CD4-positive, alpha-beta T cell (primary cell): ENCODE data around the gene MSI2. TPM values are rescaled to one million over a fixed set of nuclear protein-coding genes. Genes with fewer than 3 reads are reported as not detected.

ENCODE experiments used
- ATAC-seq: fragments of 200-7000 bp; cut with Tn5 transposase; one replicate; pipeline ENCODE4 v1.10.0; 2022; ENCODE audit warnings: mild to moderate bottlenecking; ENCODE audit not compliant: poor library complexity
- CTCF ChIA-PET: fragments of 350-600 bp; sonication (Branson Sonifier 250); formaldehyde crosslinking; loops from one replicate; lab custom pipeline; 2021; ENCODE audit warnings: antibody characterized with exemption, inconsistent platforms; lab: Charles Lee
- POLR2A ChIA-PET: fragments of 350-600 bp; sonication (Branson Sonifier 250); formaldehyde crosslinking; loops from one replicate; lab custom pipeline; 2021; ENCODE audit warnings: antibody characterized with exemption, inconsistent platforms; lab: Charles Lee
- DNase-seq, 14 experiments: peaks; one replicate each; pipeline ENCODE4 v3.0.0-alpha.2; 2013 to 2020; ENCODE audit warnings: mixed read lengths in 2 of 14
- H3K27ac ChIP-seq, 2 donors: one replicate each; pipeline versions ENCODE4 v1.5.1 to v1.7.0; 2013; ENCODE audit warnings: low read length in 2 of 2, low read depth in 1 of 2, mild to moderate bottlenecking in 1 of 2
- H3K27me3 ChIP-seq, 2 experiments: 1 replicate in 1 of 2; 2 replicates in 1 of 2; pipeline versions ENCODE4 v1.6.1 to v1.7.0; 2013; ENCODE audit warnings: low read length in 2 of 2, control low read depth in 1 of 2, mild to moderate bottlenecking in 1 of 2, moderate library complexity in 1 of 2; ENCODE audit not compliant: insufficient read depth in 2 of 2, control insufficient read depth in 1 of 2
- H3K36me3 ChIP-seq: one replicate; pipeline ENCODE4 v1.6.1; 2013; ENCODE audit warnings: low read length, control low read depth; ENCODE audit not compliant: insufficient read depth
- H3K4me1 ChIP-seq: one replicate; pipeline ENCODE4 v1.6.1; 2013; ENCODE audit warnings: low read length, control low read depth; ENCODE audit not compliant: insufficient read depth
- H3K4me3 ChIP-seq: one replicate; pipeline ENCODE4 v1.5.1; 2013; ENCODE audit warnings: mild to moderate bottlenecking, low read length, moderate library complexity
- H3K9me3 ChIP-seq, 2 experiments: 1 replicate in 1 of 2; 2 replicates in 1 of 2; pipeline versions ENCODE4 v1.6.1 to v1.7.0; 2013; ENCODE audit warnings: low read length in 2 of 2, mild to moderate bottlenecking in 2 of 2, control low read depth in 1 of 2, moderate library complexity in 1 of 2; ENCODE audit not compliant: control insufficient read depth in 1 of 2, insufficient read depth in 1 of 2
- H3K27ac Mint-ChIP-seq: one replicate; pipeline ENCODE4 v1.8.0; 2020; ENCODE audit warnings: mixed read lengths
- H3K27me3 Mint-ChIP-seq: one replicate; pipeline ENCODE4 v1.8.0; 2021; ENCODE audit warnings: mixed read lengths
- H3K36me3 Mint-ChIP-seq: one replicate; pipeline ENCODE4 v1.8.0; 2021; ENCODE audit warnings: low read depth, mixed read lengths
- H3K4me1 Mint-ChIP-seq: one replicate; pipeline ENCODE4 v1.8.0; 2021; ENCODE audit warnings: low read depth, mixed read lengths
- H3K4me3 Mint-ChIP-seq: one replicate; pipeline ENCODE4 v1.8.0; 2020; ENCODE audit warnings: mild to moderate bottlenecking, mixed read lengths
- H3K9me3 Mint-ChIP-seq: one replicate; pipeline ENCODE4 v1.8.0; 2020; ENCODE audit warnings: mixed read lengths
- intact Hi-C, 2 experiments: fragments of 100-400 bp; cut with DNase I in 1 of 2; cut with micrococcal nuclease in 1 of 2; formaldehyde crosslinking; loops; one replicate each; pipeline versions ENCODE4 v1.15.1 to v1.9.0; 2023 to 2025; cut with DNase I, micrococcal nuclease
- total RNA-seq, 174 experiments: library from RNA in 2 of 174; stranded (reverse) in 2 of 174; gene quantifications; one replicate each; pipeline ENCODE4 v1.2.3 and lab custom pipeline; 2021 to 2026
- TF ChIP-seq, protein P1 (sequence below): fragments of 200-600 bp; IDR thresholded peaks from one replicate; pipeline ENCODE4 v1.8.0; 2022; ENCODE audit warnings: antibody characterized with exemption, mild to moderate bottlenecking

Gene MSI2
- total RNA-seq, 2 experiments from 2014 or later: 129 to 132 TPM

DNA sequence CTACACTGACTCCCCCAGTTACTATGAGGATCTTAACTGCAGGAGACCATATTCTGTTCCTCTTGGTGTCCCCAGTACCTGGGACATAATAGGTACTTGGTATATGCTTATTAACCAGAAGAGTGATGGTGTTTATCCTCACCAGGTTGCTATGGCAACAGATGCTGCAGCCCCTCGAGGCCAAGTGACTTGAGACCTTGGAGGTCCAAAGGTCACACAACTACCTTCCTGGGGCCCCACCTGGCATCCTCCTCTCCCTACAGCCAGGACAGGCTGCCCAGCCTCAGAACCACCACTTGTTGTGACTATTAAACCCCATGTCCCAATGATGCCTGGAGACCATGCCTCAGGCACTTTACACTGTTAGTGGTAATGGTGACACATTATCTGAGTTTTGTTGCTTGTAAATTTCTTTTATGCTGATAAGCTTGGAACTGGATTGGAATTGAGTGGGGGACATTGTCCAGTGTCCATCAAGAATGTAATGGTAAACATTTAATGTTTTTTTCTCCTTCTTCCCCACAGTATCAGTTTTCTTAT, 299.4 kb downstream of the MSI2 start:
- H3K36me3 Mint-ChIP-seq: peaks cover 4% of the 10 kb centered on the region
- POLR2A ChIA-PET: no interaction called here
- H3K4me1 Mint-ChIP-seq: peaks cover 38% of the 10 kb centered on the region
- no peaks in the 10 kb centered on the region for H3K36me3 ChIP-seq
- H3K4me3 ChIP-seq: no peak overlapping the region
- H3K4me1 ChIP-seq: peaks cover 15% of the 10 kb centered on the region
- H3K9me3 Mint-ChIP-seq: no peaks in the 10 kb centered on the region
- no peak overlapping the region for H3K4me3 Mint-ChIP-seq
- TF ChIP-seq, protein P1, sequence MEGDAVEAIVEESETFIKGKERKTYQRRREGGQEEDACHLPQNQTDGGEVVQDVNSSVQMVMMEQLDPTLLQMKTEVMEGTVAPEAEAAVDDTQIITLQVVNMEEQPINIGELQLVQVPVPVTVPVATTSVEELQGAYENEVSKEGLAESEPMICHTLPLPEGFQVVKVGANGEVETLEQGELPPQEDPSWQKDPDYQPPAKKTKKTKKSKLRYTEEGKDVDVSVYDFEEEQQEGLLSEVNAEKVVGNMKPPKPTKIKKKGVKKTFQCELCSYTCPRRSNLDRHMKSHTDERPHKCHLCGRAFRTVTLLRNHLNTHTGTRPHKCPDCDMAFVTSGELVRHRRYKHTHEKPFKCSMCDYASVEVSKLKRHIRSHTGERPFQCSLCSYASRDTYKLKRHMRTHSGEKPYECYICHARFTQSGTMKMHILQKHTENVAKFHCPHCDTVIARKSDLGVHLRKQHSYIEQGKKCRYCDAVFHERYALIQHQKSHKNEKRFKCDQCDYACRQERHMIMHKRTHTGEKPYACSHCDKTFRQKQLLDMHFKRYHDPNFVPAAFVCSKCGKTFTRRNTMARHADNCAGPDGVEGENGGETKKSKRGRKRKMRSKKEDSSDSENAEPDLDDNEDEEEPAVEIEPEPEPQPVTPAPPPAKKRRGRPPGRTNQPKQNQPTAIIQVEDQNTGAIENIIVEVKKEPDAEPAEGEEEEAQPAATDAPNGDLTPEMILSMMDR: no peak
- intact Hi-C loops: loop anchor here in 1 of 2 experiments (5.0 kb wide), 1 partner anchor 1253 kb away; no protein-coding TSS in a partner anchor
- H3K27me3 Mint-ChIP-seq: no peaks in the 10 kb centered on the region
- H3K27ac Mint-ChIP-seq: no peak overlapping the region
- CTCF ChIA-PET: interaction anchor here (1.4 kb wide), 1 partner anchor 313 kb away, joined by 3 read pairs; no protein-coding TSS in a partner anchor
- no peak for DNase-seq
- ATAC-seq: no peak
- H3K9me3 ChIP-seq: no peaks in the 10 kb centered on the region
- H3K27ac ChIP-seq: no peak overlapping the region
- no peaks in the 10 kb centered on the region for H3K27me3 ChIP-seq

- intact Hi-C loops: loop anchor here in 1 of 2 experiments (5.0 kb wide), 1 partner anchor 1254 kb away; no protein-coding TSS in a partner anchor
Observed at GRCh38 chr17:57556320-57556719, 300.0 kb downstream of the MSI2 start.

DNA sequence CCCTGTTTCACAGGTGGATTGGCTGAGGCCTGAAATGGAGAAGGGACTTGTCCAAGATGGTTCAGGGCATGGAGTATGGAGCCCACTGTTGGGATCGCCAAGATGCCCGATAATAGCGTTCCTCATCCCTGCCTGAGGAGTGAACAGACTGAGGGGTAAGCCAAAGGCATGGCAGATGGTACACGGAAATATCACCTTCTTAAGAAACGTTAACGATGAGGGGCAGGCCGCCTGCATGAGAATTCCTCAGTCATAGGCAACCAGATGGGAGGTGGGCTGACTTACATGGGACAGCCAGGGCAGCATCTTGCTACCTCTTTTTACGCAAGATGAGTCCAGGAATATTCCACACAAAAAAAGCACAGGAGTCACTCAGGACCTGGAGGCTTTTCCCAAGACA, 300.7 kb downstream of the MSI2 start:
- Histone ChIP-seq H3K36me3 (no peaks in the 10 kb centered on the region), H3K27me3 (no peaks in the 10 kb centered on the region), H3K4me3 (no peak overlapping the region), H3K27ac (no peak overlapping the region), H3K4me1 (peaks cover 5% of the 10 kb centered on the region), H3K9me3 (no peaks in the 10 kb centered on the region)
- H3K9me3 Mint-ChIP-seq: no peaks in the 10 kb centered on the region
- no peak for ATAC-seq
- no peak for DNase-seq
- POLR2A ChIA-PET: no interaction called here
- intact Hi-C loops: loop anchor here in 1 of 2 experiments (5.0 kb wide), 1 partner anchor 1255 kb away; no protein-coding TSS in a partner anchor
- no peaks in the 10 kb centered on the region for H3K27me3 Mint-ChIP-seq
- CTCF ChIA-PET: interaction anchor here (1.4 kb wide), 1 partner anchor 314 kb away, joined by 3 read pairs; no protein-coding TSS in a partner anchor
- no peak overlapping the region for H3K27ac Mint-ChIP-seq
- H3K36me3 Mint-ChIP-seq: peaks cover 4% of the 10 kb centered on the region
- no peak overlapping the region for H3K4me3 Mint-ChIP-seq
- TF ChIP-seq, protein P1: no peak
- H3K4me1 Mint-ChIP-seq: peaks cover 25% of the 10 kb centered on the region

More at GRCh38 chr17:57556320-57556719, 300.0 kb downstream of the MSI2 start:
- Mint-ChIP-seq H3K27ac (no peak overlapping the region), H3K36me3 (peaks cover 4% of the 10 kb centered on the region), H3K9me3 (no peaks in the 10 kb centered on the region), H3K4me1 (peaks cover 32% of the 10 kb centered on the region), H3K27me3 (no peaks in the 10 kb centered on the region), H3K4me3 (no peak overlapping the region)
- ATAC-seq (no peak), DNase-seq (no peak)
- no peaks in the 10 kb centered on the region for H3K9me3 ChIP-seq
- H3K4me3 ChIP-seq: no peak overlapping the region
- no peaks in the 10 kb centered on the region for H3K27me3 ChIP-seq
- TF ChIP-seq, protein P1: no peak
- CTCF ChIA-PET: interaction anchor here (1.4 kb wide), 1 partner anchor 313 kb away, joined by 3 read pairs; no protein-coding TSS in a partner anchor
- H3K4me1 ChIP-seq: peaks cover 11% of the 10 kb centered on the region
- H3K27ac ChIP-seq: no peak overlapping the region
- no peaks in the 10 kb centered on the region for H3K36me3 ChIP-seq
- POLR2A ChIA-PET: no interaction called here
